Astrocyte (in vitro differentiated cells and primary cell): ENCODE results near the gene AAGAB. TPM values are rescaled to one million over a fixed set of nuclear protein-coding genes. Genes with fewer than 3 reads are reported as not detected.

Experiments
- DNase-seq: peaks from one replicate; pipeline ENCODE4 v3.0.0-alpha.2; 2010; ENCODE audit warnings: low read depth
- FAIRE-seq: peaks from 2 replicates; lab custom pipeline; 2011; peaks lifted over from hg19 to GRCh38; lab: Jason Lieb, UNC
- H2AFZ ChIP-seq: 2 replicates; pipeline ENCODE4 v1.6.0; 2012; ENCODE audit warnings: low read depth, low read length, inconsistent platforms
- H3K27ac ChIP-seq: 2 replicates; pipeline ENCODE4 v1.5.1; 2011; ENCODE audit warnings: low read depth, low read length, inconsistent platforms
- H3K27me3 ChIP-seq: 2 replicates; pipeline ENCODE4 v1.6.0; 2011; ENCODE audit warnings: low read length, inconsistent platforms; ENCODE audit not compliant: insufficient read depth
- H3K36me3 ChIP-seq: 2 replicates; pipeline ENCODE4 v1.5.1; 2011; ENCODE audit warnings: low read length, inconsistent platforms; ENCODE audit not compliant: insufficient read depth
- H3K4me1 ChIP-seq: 2 replicates; pipeline ENCODE4 v1.5.1; 2011; ENCODE audit warnings: low read length, inconsistent platforms; ENCODE audit not compliant: insufficient read depth
- H3K4me2 ChIP-seq: 2 replicates; pipeline ENCODE4 v1.6.0; 2012; ENCODE audit warnings: low read length, inconsistent platforms
- H3K4me3 ChIP-seq: 2 replicates; pipeline ENCODE4 v1.5.1; 2011; ENCODE audit warnings: low read depth, mild to moderate bottlenecking, low read length, inconsistent platforms; ENCODE audit not compliant: insufficient read depth
- H3K79me2 ChIP-seq: 2 replicates; pipeline ENCODE4 v1.6.0; 2012; ENCODE audit warnings: mild to moderate bottlenecking, low read length, inconsistent platforms; ENCODE audit not compliant: insufficient read depth
- H3K9ac ChIP-seq: 2 replicates; pipeline ENCODE4 v1.6.0; 2012; ENCODE audit warnings: mild to moderate bottlenecking, low read length, inconsistent platforms
- H3K9me3 ChIP-seq: 2 replicates; pipeline ENCODE4 v1.5.1; 2012; ENCODE audit warnings: low read depth, mild to moderate bottlenecking, low read length, inconsistent platforms; ENCODE audit not compliant: insufficient read depth
- H4K20me1 ChIP-seq: 2 replicates; pipeline ENCODE4 v1.6.0; 2012; ENCODE audit warnings: low read length, inconsistent platforms; ENCODE audit not compliant: insufficient read depth
- H3K27ac Mint-ChIP-seq: one replicate; pipeline ENCODE4 v1.8.0; 2021; ENCODE audit warnings: mild to moderate bottlenecking, mixed read lengths; ENCODE audit not compliant: unreplicated experiment
- H3K27me3 Mint-ChIP-seq: one replicate; pipeline ENCODE4 v1.8.0; 2021; ENCODE audit warnings: low read depth, mixed read lengths; ENCODE audit not compliant: unreplicated experiment
- H3K36me3 Mint-ChIP-seq: one replicate; pipeline ENCODE4 v1.8.0; 2021; ENCODE audit warnings: low read depth, mixed read lengths; ENCODE audit not compliant: unreplicated experiment
- H3K4me1 Mint-ChIP-seq: one replicate; pipeline ENCODE4 v1.8.0; 2021; ENCODE audit warnings: low read depth, mixed read lengths; ENCODE audit not compliant: unreplicated experiment
- H3K4me3 Mint-ChIP-seq: one replicate; pipeline ENCODE4 v1.8.0; 2021; ENCODE audit warnings: mild to moderate bottlenecking, moderate library complexity, mixed read lengths; ENCODE audit not compliant: unreplicated experiment
- H3K9me3 Mint-ChIP-seq: one replicate; pipeline ENCODE4 v1.8.0; 2021; ENCODE audit warnings: mild to moderate bottlenecking, mixed read lengths; ENCODE audit not compliant: unreplicated experiment
- EZH2 ChIP-seq: IDR thresholded peaks from 2 replicates; pipeline ENCODE4 v1.6.1; 2012; ENCODE audit warnings: mild to moderate bottlenecking, low read length, inconsistent platforms; ENCODE audit not compliant: insufficient read depth
- total RNA-seq: library from RNA; stranded (reverse); gene quantifications from 2 replicates; pipeline ENCODE4 v1.2.1, GENCODE V29; 2021
- TF ChIP-seq, protein P1 (sequence below): IDR thresholded peaks from 2 replicates; pipeline ENCODE4 v1.5.1; 2011; ENCODE audit warnings: low read depth, mild to moderate bottlenecking, inconsistent platforms, low read length, moderate library complexity; ENCODE audit not compliant: insufficient read depth

AAGAB gene
- total RNA-seq, 1 donor from 2014 or later: 52.2 TPM

DNA sequence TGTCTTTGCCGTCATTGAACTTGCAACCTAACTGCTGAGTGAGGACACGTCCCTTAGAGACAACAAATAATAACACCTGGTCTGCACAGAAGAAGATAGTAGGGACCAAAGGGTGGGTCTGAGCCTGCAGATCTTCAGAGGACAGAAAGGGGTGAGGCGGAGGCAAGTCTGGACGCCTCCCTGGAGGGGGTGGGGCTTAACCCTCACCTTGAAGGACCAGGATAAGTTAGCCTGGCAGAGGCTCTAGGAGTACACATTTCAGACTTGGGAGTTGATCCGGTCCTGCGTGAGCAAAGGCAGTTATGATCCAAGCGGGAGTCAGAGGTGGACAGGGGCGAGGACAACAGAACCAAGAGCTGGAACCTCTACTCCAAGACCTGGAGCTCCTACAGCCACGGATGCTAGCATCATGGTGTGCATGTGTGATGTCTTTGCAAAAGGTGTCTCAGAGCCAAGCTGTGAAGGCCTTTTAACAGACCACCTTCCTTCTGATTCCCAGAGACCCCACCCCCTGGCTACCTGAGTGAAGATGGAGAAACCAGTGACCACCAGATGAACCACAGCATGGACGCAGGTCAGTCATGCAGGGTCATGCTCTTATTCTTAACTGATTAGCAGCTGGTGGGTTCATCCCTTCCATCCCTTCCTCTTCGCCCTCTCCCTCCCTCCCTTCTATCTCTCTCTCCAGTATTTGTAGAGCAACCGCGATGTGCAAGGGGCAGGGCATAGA lies 88.0 kb downstream of the AAGAB start:
- Histone ChIP-seq H3K79me2 (peaks cover 53% of the 10 kb centered on the region), H3K36me3 (peaks cover 14% of the 10 kb centered on the region), H4K20me1 (peaks cover 9% of the 10 kb centered on the region), H3K9ac (peak overlapping the region; percentile 79), H3K27ac (peak overlapping the region; percentile 96), H3K4me3 (peak overlapping the region; percentile 20), H3K4me1 (peaks cover 48% of the 10 kb centered on the region), H3K4me2 (peak overlapping the region; percentile 74), H3K27me3 (no peaks in the 10 kb centered on the region), H3K9me3 (no peaks in the 10 kb centered on the region), H2AFZ (no peak overlapping the region)
- Mint-ChIP-seq H3K9me3 (no peaks in the 10 kb centered on the region), H3K36me3 (peaks cover 42% of the 10 kb centered on the region), H3K4me3 (no peak overlapping the region), H3K27me3 (no peaks in the 10 kb centered on the region), H3K27ac (peak overlapping the region; percentile 34), H3K4me1 (peaks cover 42% of the 10 kb centered on the region)
- TF ChIP-seq, protein P1, sequence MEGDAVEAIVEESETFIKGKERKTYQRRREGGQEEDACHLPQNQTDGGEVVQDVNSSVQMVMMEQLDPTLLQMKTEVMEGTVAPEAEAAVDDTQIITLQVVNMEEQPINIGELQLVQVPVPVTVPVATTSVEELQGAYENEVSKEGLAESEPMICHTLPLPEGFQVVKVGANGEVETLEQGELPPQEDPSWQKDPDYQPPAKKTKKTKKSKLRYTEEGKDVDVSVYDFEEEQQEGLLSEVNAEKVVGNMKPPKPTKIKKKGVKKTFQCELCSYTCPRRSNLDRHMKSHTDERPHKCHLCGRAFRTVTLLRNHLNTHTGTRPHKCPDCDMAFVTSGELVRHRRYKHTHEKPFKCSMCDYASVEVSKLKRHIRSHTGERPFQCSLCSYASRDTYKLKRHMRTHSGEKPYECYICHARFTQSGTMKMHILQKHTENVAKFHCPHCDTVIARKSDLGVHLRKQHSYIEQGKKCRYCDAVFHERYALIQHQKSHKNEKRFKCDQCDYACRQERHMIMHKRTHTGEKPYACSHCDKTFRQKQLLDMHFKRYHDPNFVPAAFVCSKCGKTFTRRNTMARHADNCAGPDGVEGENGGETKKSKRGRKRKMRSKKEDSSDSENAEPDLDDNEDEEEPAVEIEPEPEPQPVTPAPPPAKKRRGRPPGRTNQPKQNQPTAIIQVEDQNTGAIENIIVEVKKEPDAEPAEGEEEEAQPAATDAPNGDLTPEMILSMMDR: no peak
- no peak for TF ChIP-seq EZH2
- no peak for DNase-seq
- no peak for FAIRE-seq

DNA sequence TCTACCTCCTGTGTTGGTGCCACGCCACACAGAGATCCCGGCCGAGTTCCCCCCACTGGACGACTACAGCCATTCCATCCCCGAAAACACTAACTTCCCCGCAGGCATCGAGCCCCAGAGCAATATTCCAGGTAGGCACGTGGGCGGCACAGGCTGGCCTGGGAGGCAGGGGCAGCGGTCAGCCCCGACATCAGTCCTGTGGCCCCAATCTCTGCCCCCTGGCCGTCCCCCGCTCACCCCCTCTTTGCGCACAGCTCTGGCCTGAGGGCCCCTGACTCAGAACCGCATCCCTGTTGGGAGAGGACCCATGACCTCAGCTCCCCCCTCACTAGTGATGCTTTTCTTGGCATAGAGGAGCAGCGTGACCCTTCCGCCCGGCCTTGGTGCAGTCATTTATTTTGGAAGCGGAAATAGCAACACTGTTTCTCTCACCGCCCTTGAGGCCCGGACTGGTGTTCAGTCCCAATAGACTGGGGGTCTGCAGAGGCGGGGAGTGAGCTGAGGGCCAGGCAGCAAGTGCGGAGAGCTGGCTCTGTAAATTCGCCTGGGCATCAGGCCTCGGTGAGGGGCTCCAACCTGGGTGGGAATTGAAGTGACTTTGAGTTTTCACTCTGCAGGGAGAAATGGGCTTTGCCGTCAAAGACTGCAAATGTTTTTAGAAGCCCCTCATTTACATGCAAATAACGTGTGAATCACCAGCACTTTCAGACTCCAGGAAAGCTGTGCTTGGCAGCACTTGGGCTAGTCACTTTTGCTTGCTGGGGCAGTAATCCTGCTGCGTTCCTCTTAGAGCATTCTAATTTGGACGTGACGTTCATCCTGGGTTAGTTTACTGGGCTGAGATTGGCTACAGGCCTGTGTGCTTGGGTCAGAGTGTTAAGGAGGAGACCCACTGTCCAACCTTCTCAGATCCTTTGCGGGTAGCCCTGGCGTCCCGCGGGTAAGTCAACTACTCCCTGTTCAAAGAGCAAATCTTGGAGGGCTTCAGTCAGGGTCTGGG lies 88.9 kb downstream of the AAGAB start:
- H3K27me3 Mint-ChIP-seq: no peaks in the 10 kb centered on the region
- TF ChIP-seq EZH2: no peak
- TF ChIP-seq, protein P1: no peak
- peak overlapping the region; percentile 74 for H3K4me2 ChIP-seq
- H3K36me3 Mint-ChIP-seq: peaks cover 38% of the 10 kb centered on the region
- peaks cover 8% of the 10 kb centered on the region for H3K36me3 ChIP-seq
- H4K20me1 ChIP-seq: peaks cover 12% of the 10 kb centered on the region
- peaks cover 60% of the 10 kb centered on the region for H3K79me2 ChIP-seq
- no peak for FAIRE-seq
- no peak overlapping the region for H3K4me3 ChIP-seq
- DNase-seq: peak; percentile 94
- no peaks in the 10 kb centered on the region for H3K27me3 ChIP-seq
- H3K9me3 Mint-ChIP-seq: no peaks in the 10 kb centered on the region
- peak overlapping the region; percentile 96 for H3K27ac ChIP-seq
- H3K4me3 Mint-ChIP-seq: no peak overlapping the region
- H2AFZ ChIP-seq: no peak overlapping the region
- H3K9me3 ChIP-seq: no peaks in the 10 kb centered on the region
- H3K4me1 ChIP-seq: peaks cover 47% of the 10 kb centered on the region
- peaks cover 41% of the 10 kb centered on the region for H3K4me1 Mint-ChIP-seq
- peak overlapping the region; percentile 79 for H3K9ac ChIP-seq
- peak overlapping the region; percentile 14 for H3K27ac Mint-ChIP-seq
